DND-41 (cell line): ENCODE results near the gene DCC.

Source experiments
- EZH2 ChIP-seq: IDR thresholded peaks from 3 replicates; pipeline ENCODE4 v1.6.1; 2012; ENCODE audit warnings: borderline replicate concordance, low read depth, mild to moderate bottlenecking, moderate library complexity, low read length, inconsistent platforms; ENCODE audit not compliant: severe bottlenecking
- TF ChIP-seq, protein P1 (sequence below): IDR thresholded peaks from 2 replicates; pipeline ENCODE4 v1.5.1; 2012; ENCODE audit warnings: borderline replicate concordance, low read length, moderate library complexity, mild to moderate bottlenecking; ENCODE audit not compliant: poor library complexity, severe bottlenecking; ENCODE audit errors: extremely low read depth

DNA sequence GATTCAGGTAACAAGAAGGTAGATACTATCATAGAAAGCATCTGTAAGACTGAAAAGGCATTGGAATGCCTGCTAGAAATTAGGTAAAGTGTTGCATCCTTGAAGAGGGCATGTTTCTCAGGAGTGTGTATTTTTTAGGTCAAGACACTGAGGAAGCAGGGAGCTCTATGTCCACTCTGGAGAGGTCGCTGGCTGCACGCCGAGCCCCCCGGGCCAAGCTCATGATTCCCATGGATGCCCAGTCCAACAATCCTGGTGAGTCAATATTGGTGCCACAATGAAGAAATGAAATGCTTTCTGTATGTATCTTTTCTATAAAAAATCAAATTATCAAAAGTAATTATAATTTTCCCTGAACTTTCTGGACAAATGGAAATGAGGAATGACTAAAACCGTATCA lies 1127.8 kb downstream of the DCC start:
- TF ChIP-seq, protein P1, sequence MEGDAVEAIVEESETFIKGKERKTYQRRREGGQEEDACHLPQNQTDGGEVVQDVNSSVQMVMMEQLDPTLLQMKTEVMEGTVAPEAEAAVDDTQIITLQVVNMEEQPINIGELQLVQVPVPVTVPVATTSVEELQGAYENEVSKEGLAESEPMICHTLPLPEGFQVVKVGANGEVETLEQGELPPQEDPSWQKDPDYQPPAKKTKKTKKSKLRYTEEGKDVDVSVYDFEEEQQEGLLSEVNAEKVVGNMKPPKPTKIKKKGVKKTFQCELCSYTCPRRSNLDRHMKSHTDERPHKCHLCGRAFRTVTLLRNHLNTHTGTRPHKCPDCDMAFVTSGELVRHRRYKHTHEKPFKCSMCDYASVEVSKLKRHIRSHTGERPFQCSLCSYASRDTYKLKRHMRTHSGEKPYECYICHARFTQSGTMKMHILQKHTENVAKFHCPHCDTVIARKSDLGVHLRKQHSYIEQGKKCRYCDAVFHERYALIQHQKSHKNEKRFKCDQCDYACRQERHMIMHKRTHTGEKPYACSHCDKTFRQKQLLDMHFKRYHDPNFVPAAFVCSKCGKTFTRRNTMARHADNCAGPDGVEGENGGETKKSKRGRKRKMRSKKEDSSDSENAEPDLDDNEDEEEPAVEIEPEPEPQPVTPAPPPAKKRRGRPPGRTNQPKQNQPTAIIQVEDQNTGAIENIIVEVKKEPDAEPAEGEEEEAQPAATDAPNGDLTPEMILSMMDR: no peak
- no peak for TF ChIP-seq EZH2
